Globus pallidus (tissue), 1 donor: ENCODE data around the gene NBPF3.
"Not testable (repeated sequence)": the region's sequence is repeated elsewhere in the genome, so short reads cannot be mapped to it uniquely, and the experiment has no call there.

Experiments
- DNase-seq: peaks from one replicate; pipeline ENCODE4 v3.0.0-alpha.2; 2015; ENCODE audit warnings: low spot score

Gene NBPF3, protein sequence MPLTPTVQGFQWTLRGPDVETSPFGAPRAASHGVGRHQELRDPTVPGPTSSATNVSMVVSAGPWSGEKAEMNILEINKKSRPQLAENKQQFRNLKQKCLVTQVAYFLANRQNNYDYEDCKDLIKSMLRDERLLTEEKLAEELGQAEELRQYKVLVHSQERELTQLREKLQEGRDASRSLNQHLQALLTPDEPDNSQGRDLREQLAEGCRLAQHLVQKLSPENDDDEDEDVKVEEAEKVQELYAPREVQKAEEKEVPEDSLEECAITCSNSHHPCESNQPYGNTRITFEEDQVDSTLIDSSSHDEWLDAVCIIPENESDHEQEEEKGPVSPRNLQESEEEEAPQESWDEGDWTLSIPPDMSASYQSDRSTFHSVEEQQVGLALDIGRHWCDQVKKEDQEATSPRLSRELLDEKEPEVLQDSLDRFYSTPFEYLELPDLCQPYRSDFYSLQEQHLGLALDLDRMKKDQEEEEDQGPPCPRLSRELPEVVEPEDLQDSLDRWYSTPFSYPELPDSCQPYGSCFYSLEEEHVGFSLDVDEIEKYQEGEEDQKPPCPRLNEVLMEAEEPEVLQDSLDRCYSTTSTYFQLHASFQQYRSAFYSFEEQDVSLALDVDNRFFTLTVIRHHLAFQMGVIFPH

DNA sequence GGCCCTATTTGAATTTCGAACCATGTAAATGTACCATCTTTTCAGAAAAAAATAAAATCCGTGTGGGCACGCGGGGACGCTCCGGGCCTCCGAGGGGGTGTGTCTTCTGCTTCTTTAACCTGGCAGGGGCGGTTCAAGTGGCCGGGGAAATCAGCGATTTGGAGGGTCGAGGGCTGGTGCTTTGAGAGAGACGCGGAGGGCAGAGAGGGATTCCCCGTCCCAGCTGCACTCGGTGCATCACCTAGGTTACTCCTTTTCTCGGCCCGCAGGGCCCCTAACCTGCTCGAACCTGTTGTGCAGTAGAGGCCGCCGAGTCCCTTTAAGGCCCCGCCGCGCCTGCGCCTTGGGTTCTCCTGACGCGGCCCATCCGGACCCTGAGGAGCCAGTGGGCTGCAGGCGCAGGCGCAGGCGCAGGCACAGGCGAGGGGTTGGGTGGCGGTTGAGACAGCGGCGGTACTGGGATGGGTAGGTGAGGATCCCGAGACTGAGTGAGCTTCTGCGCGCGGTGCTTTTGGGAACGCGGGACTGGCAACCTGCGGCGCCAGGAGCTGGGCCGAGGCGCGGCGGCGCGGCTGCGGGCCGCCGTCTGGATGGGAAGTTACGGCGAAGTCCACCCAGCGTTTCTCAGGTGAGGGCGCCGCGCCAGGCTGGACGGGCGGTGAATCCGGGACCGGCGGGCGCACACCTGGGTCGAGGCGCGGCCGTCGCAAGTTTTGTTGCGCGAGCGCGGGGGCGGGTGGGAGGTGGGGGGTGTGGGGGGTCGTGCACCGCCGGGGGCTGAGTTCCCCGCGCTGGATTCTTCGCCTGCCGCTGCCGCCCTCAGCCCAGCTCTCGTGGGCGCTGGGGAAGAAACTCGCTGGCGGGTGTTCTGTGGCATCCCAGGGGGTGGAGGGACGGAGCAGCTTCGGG, at the start of gene NBPF3:
NBPF3 (plus strand) TSS at position 417 of the 909 bp plus-strand sequence. CDS start 4,950 bp downstream, outside the sequence.
- DNase-seq: peak; percentile 81

DNA sequence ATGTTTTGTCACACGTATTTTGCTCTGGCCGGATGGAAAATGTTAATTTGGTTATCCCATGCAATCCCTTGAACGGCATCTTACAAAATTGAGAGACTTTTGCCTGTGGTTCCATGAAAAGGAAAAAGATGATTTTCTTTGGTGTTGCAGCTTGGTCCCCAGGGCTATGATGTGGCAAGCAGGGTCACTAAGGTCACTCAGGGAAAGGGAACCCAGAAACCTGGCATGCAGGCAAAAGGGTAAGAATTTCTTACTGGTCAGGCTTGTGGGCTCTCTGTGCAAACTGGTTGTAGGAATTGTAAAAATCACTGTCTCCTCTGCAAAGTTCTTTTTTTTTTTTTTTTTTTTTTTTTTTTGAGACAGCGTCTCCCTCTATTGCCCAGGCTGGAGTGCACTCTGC, 48.4 kb upstream of the NBPF3 start:
- no peak for DNase-seq

DNA sequence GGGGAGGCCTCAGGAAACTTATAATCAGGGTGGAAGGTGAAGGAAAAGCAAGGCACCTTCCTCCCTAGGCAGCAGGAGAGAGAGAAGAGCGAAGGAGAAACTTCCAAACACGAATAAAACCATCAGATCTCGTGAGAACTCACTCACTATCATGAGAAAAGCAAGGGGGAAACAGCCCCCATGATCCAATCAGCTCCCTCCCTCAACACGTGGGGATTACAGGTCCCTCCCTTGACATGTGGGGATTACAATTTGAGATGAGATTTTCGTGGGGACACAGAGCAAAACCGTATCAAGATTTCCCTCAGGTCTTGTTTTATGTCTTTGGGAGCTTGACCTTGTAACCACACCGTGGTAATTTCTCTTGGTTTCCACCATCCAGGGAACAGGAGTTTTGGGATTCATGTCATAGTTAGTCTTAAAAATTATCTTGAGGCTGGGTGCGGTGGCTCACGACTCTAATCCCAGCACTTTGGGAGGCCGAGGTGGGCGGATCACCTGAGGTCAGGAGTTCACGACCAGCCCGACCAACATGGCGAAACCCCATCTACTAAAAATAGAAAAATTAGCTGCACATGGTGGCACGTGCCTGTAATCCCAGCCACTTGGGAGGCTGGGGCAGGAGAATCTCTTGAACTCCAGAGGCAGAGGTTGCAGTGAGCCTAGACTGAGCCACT, 47.2 kb upstream of the NBPF3 start:
- no peak for DNase-seq

DNA sequence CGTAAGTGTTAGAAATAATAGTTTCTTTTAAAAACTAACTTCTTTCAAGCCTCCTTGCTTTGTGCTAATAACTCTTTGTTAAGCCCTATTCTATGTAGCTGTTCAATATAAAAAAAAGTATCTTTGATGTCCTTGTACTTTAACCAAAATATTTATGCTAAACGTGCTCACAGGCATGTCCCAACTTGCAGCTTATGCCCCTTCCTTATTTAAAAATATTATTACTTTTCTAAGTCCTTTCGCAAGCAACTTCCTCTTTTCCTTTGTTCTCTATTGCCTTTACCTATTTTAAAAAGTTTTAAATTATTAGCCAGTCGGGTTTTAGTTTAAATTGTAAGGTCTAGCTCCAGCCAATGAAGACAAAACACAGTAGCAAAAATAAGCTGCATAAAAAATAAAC, 43.4 kb upstream of the NBPF3 start:
- DNase-seq: no peak

DNA sequence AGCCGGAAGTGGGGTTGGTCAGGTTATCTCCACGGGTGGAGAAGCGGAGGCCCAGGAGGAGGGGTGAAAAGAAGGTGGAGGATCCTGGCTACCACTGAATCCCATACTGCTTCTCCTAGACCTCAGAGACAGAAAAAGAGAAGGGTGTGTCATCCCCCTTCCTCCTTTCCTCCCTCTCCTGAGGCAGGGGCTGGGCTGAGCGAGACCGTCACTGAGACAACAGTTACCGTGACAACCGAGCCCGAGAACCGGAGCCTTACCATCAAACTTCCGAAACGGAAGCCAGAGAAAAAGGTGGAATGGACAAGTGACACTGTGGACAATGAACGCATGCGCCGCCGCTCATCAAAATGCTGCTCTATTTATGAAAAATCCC, 42.1 kb upstream of the NBPF3 start:
- DNase-seq: no peak

DNA sequence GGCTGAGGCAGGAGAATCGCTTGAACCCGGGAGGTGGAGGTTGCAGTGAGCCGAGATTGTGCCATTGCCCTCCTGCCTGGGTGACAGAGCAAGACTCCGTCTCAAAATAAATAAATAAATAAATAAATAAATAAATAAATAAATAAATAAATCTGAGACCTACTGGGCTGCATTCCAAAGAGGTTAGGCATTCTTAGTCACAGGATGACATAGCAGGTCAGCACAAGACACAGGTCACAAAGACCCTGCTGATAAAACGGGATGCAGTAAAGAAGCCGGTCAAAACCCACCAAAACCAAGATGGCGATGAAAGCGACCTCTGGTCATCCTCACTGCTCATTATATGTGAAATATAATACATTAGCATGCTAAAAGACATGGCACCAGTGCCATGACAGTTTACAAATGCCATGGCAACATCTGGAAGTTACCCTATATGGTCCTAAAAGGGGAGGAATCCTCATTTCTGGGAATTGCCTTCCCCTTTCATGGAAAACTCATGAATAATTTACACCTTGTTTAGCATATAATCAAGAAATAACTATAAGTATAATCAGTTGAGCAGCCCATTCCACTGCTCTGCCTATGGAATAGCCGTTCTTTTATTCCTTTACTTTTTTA, 38.1 kb upstream of the NBPF3 start:
- not testable (repeated sequence) for DNase-seq

DNA sequence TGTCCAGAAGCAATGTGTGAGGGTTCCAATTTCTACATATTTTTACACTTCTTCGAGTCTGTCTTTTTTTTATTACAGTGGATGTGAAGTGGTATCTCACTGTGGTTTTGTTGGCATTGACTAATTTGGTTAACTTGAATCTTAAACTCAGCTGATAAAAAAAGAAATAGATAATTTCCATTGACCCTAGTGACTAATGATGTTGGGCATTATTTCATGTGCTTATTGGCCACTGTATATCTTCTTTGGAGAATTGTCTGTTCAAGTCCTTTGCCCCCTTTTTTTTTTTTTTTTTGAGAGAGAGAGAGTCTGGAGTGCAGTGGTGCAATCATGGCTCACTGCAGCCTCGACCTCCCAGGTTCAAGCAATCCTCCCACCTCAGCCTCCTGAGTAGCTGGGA, 33.3 kb upstream of the NBPF3 start:
- no peak for DNase-seq

DNA sequence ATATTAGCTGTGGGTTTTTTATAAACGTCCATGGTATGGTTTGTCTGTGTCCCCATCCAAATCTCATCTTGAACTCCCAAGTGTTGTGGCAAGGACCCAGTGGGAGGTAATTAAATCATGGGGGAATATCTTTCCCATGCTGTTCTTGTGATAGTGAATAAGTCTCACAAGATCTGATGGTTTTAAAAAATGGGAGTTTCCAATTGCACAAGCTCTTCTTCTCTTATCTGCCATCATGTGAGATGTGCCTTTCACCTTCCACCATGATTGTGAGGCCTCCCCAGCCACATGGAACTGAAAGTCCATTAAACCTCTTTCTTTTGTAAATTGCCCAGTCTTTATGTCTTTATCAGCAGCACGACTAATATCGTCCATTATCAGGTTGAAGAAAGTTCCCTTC, 30.0 kb upstream of the NBPF3 start:
- not testable (repeated sequence) for DNase-seq

DNA sequence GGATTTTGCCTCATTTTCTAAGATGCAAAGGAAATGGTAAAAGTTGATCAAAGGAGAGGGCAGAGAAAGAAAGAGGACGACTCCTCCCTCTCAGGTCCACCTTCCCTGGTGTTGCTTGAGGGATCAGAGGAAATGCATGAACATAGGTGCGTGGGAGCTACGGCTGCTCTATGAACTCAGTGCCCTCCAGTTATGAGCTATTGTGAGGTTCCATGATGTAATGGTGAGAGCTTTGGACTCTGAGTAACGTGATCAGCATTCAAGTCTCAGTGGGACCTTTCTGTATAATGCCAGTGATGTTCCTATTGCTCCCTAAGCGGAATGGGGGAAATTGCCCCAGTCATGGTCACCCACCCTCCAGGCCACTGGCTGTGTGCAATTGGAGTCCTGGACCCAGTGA, 25.9 kb upstream of the NBPF3 start:
- DNase-seq: no peak

DNA sequence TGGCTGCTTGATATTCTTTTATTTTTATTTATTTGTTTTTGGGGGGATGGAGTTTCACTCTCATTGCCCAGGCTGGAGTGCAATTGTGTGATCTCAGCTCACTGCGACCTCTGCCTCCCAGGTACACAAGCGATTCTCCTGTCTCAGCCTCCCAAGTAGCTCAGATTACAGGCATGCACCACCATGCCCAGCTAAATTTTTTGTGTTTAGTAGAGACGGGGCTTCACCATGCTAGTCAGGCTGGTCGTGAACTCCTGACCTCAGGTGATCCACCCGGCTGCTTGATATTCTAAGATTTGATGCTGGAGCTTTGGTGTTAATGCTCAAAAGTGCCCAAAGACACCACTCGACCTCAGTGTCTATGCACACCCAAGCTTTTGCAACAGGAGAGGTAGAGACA, 19.6 kb upstream of the NBPF3 start:
- not testable (repeated sequence) for DNase-seq

DNA sequence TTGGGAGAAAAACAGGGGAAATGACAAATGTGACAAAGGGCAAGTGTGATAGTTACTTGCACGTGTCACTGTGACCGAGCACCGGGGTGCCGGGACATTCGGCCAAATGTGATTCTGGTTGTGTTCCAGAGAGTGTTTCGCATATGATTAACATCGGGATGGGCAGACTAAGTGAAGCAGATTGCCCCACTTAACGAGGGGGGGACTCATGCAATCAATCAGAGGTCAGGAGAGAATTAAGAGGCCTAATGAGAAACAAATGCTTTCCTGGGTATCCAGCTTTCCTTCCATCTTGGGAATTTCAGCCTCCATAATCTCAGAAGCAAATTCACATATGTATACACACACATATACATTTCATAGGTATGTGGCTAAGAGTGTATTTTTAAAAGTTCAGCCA, 18.6 kb upstream of the NBPF3 start:
- DNase-seq: not testable (repeated sequence)

DNA sequence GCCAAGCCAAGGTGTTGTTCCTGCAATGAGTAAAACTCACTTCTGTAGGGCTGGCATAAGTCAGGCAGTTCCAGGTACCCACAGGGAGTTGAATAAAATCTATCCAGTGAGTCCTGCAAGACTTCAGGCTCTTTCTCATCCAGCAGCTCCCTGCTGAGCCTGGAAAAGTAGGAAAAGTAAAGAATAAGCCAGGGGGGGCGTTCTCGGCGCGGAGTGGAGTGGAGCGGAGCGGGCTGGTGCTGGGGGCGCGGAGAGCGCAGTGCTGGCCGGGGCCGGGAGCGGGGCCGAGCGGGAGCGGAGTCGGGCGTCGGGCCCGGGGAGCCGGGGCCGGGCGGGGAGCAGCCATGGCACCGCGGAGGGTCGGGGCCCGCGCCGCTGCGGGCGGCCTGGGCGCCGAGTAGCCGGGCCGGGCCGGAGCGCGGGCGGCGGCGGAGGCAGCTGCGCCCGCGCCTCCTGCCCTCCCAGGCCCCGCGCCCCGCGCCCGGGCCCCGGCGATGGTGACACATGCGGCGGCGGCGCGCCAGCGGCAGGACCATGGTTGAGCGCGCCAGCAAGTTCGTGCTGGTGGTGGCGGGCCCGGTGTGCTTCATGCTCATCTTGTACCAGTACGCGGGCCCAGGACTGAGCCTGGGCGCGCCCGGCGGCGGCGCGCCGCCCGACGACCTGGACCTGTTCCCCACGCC, 12.0 kb upstream of the NBPF3 start:
- not testable (repeated sequence) for DNase-seq

DNA sequence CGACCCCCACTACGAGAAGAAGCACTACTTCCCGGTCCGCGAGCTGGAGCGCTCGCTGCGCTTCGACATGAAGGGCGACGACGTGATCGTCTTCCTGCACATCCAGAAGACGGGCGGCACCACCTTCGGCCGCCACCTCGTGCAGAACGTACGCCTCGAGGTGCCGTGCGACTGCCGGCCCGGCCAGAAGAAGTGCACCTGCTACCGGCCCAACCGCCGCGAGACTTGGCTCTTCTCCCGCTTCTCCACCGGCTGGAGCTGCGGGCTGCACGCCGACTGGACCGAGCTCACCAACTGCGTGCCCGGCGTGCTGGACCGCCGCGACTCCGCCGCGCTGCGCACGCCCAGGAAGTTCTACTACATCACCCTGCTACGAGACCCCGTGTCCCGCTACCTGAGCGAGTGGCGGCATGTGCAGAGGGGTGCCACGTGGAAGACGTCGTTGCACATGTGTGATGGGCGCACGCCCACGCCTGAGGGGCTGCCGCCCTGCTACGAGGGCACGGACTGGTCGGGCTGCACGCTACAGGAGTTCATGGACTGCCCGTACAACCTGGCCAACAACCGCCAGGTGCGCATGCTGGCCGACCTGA, 11.4 kb upstream of the NBPF3 start:
- not testable (repeated sequence) for DNase-seq

DNA sequence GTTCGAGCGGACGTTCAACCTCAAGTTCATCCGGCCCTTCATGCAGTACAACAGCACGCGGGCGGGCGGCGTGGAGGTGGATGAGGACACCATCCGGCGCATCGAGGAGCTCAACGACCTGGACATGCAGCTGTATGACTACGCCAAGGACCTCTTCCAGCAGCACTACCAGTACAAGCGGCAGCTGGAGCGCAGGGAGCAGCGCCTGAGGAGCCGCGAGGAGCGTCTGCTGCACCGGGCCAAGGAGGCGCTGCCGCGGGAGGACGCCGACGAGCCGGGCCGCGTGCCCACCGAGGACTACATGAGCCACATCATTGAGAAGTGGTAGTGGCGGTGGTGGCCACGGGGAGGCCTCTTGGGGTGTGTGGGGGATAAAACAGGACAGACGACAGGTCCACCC, 10.7 kb upstream of the NBPF3 start:
- DNase-seq: not testable (repeated sequence)

DNA sequence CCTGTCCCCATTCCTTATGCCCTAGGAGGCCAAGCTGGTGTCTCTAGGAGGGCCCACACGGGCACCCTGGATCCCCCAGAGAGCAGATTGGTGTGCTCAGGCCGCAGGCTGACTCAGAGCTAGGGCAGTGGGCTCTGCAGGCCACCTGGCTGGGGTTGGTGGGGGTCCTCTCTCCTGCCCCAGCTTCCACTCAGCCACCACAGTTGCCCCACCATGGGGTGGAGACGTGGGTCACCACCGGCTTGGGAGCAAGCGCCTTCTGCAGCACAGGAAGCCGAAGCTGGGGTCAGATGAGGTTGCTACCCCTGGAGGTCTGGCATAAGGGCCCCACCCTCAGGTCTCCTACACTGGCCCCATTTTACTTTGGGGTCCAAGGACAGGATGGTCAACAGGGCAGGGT, 9.1 kb upstream of the NBPF3 start:
- DNase-seq: not testable (repeated sequence)

DNA sequence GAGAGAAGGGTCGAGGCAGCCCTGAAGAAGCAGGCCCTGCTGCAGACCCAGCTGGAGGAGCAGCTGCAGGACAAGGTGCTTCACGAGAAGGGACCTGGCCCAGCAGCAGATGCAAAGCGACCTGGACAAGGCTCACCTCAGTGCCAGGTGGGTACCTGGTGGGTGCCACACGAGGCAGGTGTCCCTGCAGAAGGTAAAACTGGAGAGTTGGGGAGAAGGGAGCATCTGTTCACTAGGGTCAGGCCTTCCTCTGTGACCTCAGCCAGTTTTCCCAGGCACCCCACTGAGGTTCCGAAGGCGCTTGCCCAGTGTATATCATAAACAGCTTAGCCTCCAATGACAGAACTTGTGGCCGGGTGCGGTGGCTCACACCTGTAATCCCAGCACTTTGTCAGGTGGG, 5.5 kb upstream of the NBPF3 start:
- no peak for DNase-seq

DNA sequence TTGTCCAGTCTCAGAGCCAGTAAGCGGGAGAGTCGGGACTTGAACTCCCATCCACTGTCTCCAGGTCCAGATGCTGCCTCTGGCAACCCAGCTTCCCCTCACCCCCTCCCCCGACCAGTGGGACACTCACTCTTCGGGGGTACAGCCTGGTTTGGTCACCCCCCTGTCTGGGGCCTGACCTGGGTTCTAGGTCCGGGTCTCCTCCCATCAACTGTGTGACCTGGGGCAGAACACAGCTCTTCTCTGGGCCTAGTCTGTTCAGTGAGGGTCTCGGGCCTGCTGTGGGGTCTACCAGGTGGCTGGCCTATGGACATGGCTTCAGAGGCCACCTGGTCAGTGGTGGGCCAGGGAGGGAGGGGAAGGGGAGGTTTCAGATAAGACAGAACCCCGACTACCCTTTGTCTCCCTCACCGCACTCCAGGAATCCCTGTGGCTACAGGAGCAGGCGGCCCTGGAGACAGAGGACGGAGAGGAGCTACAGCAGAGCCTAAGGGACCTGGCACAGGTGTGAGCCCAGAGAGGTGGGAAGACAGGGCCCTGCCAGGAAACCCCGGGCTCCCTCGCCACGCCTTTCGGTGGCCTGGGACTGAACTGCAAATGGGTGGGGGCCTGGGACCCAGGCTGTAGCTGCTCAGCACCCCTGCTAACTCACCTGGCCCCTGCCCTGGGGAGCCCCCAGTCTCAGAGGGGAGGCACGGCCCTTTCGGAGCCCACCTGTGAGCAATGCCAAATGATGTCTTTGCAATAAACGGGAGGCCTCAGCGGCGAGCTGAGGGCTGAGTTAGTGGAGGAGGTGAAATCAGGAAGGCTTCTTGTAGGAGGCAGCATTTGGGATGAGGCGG, 4.1 kb upstream of the NBPF3 start:
- DNase-seq: no peak

DNA sequence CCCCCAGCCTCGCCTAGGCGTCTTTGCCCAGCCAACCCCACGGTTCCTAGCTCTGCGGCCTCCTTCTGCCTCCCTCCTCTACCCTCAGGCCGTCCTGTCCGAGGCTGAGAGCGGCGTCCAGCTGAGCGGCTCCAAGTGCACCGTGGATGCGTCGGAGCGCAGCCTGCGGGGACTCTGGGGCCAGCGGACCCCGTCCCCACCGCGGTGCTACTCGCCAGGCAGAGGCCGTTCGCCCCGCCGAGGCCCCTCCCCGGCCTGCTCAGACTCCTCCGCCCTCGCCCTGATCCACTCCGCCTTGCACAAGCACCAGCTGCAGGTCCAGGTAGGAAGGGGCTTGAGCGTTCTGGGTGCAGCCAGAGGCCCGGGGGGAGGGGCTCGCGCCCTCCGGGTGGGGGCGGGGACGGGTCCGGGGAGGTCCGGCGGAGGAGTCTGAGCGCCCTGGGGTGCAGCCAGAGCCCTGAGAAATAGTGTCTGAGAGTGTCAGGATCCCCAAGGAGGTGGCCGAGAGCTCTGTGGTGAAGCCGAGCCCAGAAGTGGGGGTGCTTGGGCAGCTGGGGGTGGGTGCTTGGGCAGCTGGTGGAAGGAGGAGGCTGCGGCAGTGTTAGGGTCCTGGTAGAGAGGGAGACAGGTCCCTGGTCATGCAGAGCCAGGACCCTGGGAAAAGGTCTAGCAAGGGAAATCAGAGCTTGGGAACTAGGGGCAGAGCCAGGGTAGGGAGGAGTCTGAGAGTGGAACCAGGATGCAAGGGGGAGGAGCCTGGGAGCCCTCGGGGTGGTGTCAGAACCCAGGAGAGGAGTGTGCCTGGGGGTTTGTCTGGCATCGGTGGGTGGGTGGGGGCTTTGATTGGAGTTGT, 3.2 kb upstream of the NBPF3 start:
- no peak for DNase-seq

DNA sequence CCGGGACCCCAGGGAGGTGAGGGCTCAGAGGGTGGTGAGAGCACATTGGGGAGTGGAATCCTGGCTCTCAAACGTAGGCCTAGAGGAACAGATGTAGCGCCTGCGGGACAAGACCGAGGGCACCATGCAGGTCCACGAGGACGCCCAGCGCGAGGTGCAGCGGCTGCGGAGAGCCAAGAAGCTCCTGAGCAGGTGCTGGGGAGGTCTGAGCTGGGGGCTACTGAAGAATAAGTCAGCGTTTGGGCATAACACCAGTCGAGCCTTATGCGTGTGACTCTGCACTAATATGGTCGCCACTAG, 2.6 kb upstream of the NBPF3 start:
- DNase-seq: no peak
